K562 (cell line): Measurements from ENCODE around the gene TGFBR3L. TPM values are rescaled to one million over a fixed set of nuclear protein-coding genes. Genes with fewer than 3 reads are reported as not detected.

Experiments
- CEBPZ ChIP-seq: fragments of 150-350 bp; IDR thresholded peaks from 2 replicates; pipeline ENCODE4 v1.6.1; 2014; ENCODE audit warnings: low read depth, mild to moderate bottlenecking, low read length, borderline replicate concordance
- HMGN3 ChIP-seq: IDR thresholded peaks from 2 replicates; pipeline ENCODE4 v1.6.1; 2011; ENCODE audit warnings: borderline replicate concordance, low read depth, mild to moderate bottlenecking, mixed read lengths, low read length; ENCODE audit not compliant: insufficient read length; ENCODE audit errors: extremely low read depth
- KDM5B ChIP-seq: fragments of 200-600 bp; sonication (generic); IDR thresholded peaks from 2 replicates; pipeline ENCODE4 v1.6.1; 2012; ENCODE audit warnings: low read depth, mild to moderate bottlenecking, moderate library complexity, low read length, control low read depth, inconsistent platforms; ENCODE audit not compliant: insufficient replicate concordance
- MTF1 ChIP-seq: fragments of 250-450 bp; sonication (Bioruptor Pico); IDR thresholded peaks from 2 replicates; pipeline ENCODE4 v1.9.0; 2021; ENCODE audit warnings: moderate library complexity, mild to moderate bottlenecking, inconsistent platforms, borderline replicate concordance
- NFIC ChIP-seq: fragments of 450-650 bp; IDR thresholded peaks from 2 replicates; pipeline ENCODE4 v1.6.1; 2017; ENCODE audit warnings: mild to moderate bottlenecking, inconsistent platforms
- SMARCB1 ChIP-seq: IDR thresholded peaks from 2 replicates; pipeline ENCODE4 v1.6.1; 2011; ENCODE audit warnings: improper control_type of control experiment, low read depth; ENCODE audit not compliant: insufficient read length
- ZKSCAN8 ChIP-seq: fragments of 200-800 bp; sonication (Bioruptor generic); IDR thresholded peaks from 2 replicates; pipeline ENCODE4 v1.6.1; 2016; ENCODE audit warnings: missing genetic modification characterization, missing compliant biosample characterization
- ZNF507 ChIP-seq: conservative IDR thresholded peaks from 2 replicates; pipeline ENCODE4 v1.6.1; 2017; ENCODE audit warnings: missing genetic modification characterization, missing compliant biosample characterization
- polyA plus RNA-seq, 8 experiments: library from polyadenylated mRNA; depleted of rRNA in 4 of 8; stranded (reverse) in 5 of 8; unstranded in 3 of 8; fragments of >200 nt; fragmentation: Nextera tagmentation in 2 of 8; fragmentation: Illumina TruSeq in 1 of 8; extraction: Ambion mirVana in 2 of 8; extraction: Trizol in 1 of 8; gene quantifications; 2 replicates each; pipeline versions ENCODE4 v1.2.1 to v1.2.3, GENCODE V29; 2011 to 2014; ENCODE audit warnings: inconsistent platforms in 1 of 8, missing spikeins in 1 of 8
- total RNA-seq, 7 experiments: library from RNA; depleted of rRNA in 6 of 7; stranded (reverse); fragments of >200 nt in 6 of 7; fragmentation: Illumina TruSeq in 2 of 7; extraction: Trizol in 2 of 7; gene quantifications; 2 replicates each; pipeline versions ENCODE4 v1.2.1 to v1.2.3, GENCODE V29; 2011 to 2021; ENCODE audit warnings: low replicate concordance in 1 of 7

TGFBR3L gene
- total and polyA plus RNA-seq, 9 of the 15 experiments (the other 6 are each of a cell fraction or from before 2014, with no cell fraction given): not detected

GRCh38 chr19:7923295-7924191, 8.9 kb downstream of the TGFBR3L start (continued):
- TF ChIP-seq CEBPZ (no peak), ZNF507 (no peak), MTF1 (CRISPR knock-in tag) (no peak), NFIC (peak; percentile 40; the same call in 1 of the 2 replicates), SMARCB1 (no peak), KDM5B (no peak), ZKSCAN8 (no peak), HMGN3 (no peak)
